SK-N-SH (cell line): ENCODE measurements around the gene DENND2A. TPM values are rescaled to one million over a fixed set of nuclear protein-coding genes. Genes with fewer than 3 reads are reported as not detected.

ENCODE experiments used
- CTCF ChIA-PET: fragments of 300-600, 350-600 bp; formaldehyde crosslinking; extraction: SDS; loops from one replicate; lab custom pipeline; 2021; lab: Yijun Ruan, JAX
- POLR2A ChIA-PET: fragments of 350-600 bp; sonication (Branson Sonifier 250); formaldehyde crosslinking; extraction: SDS; loops from one replicate; lab custom pipeline; 2020; ENCODE audit warnings: antibody characterized with exemption, inconsistent platforms; lab: Yijun Ruan, JAX
- DNase-seq: peaks from one replicate; pipeline ENCODE4 v3.0.0; 2012
- H2AFZ ChIP-seq: fragments of 200-600 bp; sonication (generic); 2 replicates; pipeline ENCODE4 v1.8.1; 2016; ENCODE audit warnings: antibody characterized with exemption, mild to moderate bottlenecking, low read depth
- H3F3A ChIP-seq: fragments of 200-600 bp; sonication (generic); replicated peaks from 2 replicates; pipeline ENCODE3; 2016; ENCODE audit warnings: antibody characterized with exemption, mild to moderate bottlenecking; ENCODE audit not compliant: insufficient read depth
- H3K27ac ChIP-seq, 2 experiments: fragments of 200-500 bp in 1 of 2; fragments of 200-600 bp in 1 of 2; sonication (Bioruptor generic) in 1 of 2; sonication (generic), shearing (Covaris generic) in 1 of 2; 2 replicates each; pipeline versions ENCODE4 v1.5.1 to v1.6.1; 2014 to 2016; ENCODE audit warnings: low read depth in 2 of 2, inconsistent platforms in 1 of 2, low read length in 1 of 2, mild to moderate bottlenecking in 1 of 2, mixed read lengths in 1 of 2
- H3K27me3 ChIP-seq: fragments of 200-600 bp; sonication (generic), shearing (Covaris generic); 2 replicates; pipeline ENCODE4 v1.6.1; 2016; ENCODE audit warnings: mixed run types; ENCODE audit not compliant: insufficient read depth
- H3K36me3 ChIP-seq, 2 experiments: fragments of 200-500 bp in 1 of 2; fragments of 200-600 bp in 1 of 2; sonication (Bioruptor generic) in 1 of 2; sonication (generic) in 1 of 2; replicated peaks in 1 of 2; 2 replicates each; pipeline versions ENCODE3 to v1.5.1; 2014 to 2016; ENCODE audit warnings: low read length in 1 of 2, mild to moderate bottlenecking in 1 of 2; ENCODE audit not compliant: insufficient read depth in 2 of 2, control insufficient read depth in 1 of 2
- H3K4me1 ChIP-seq, 2 experiments: fragments of 200-500 bp in 1 of 2; fragments of 200-600 bp in 1 of 2; sonication (Bioruptor generic) in 1 of 2; sonication (generic), shearing (Covaris generic) in 1 of 2; 2 replicates each; pipeline versions ENCODE4 v1.5.1 to v1.6.1; 2014 to 2016; ENCODE audit warnings: low read depth in 1 of 2, low read length in 1 of 2, mixed run types in 1 of 2; ENCODE audit not compliant: insufficient read depth in 2 of 2, control insufficient read depth in 1 of 2
- H3K4me2 ChIP-seq: fragments of 200-600 bp; sonication (generic), shearing (Covaris generic); 2 replicates; pipeline ENCODE4 v1.6.1; 2017; ENCODE audit warnings: mixed run types
- H3K4me3 ChIP-seq, 2 experiments: fragments of 200-500 bp in 1 of 2; fragments of 200-600 bp in 1 of 2; sonication (Bioruptor generic) in 1 of 2; sonication (generic), shearing (Covaris generic) in 1 of 2; 2 replicates each; pipeline versions ENCODE4 v1.5.1 to v1.8.1; 2014 to 2016; ENCODE audit warnings: low read depth in 2 of 2, inconsistent platforms in 1 of 2, low read length in 1 of 2, mild to moderate bottlenecking in 1 of 2, mixed read lengths in 1 of 2, moderate library complexity in 1 of 2
- H3K79me2 ChIP-seq: fragments of 200-600 bp; sonication (generic); 2 replicates; pipeline ENCODE4 v1.8.1; 2017; ENCODE audit warnings: mild to moderate bottlenecking; ENCODE audit not compliant: insufficient read depth
- H3K9ac ChIP-seq: fragments of 200-600 bp; sonication (generic); 2 replicates; pipeline ENCODE4 v1.6.1; 2017; ENCODE audit warnings: mixed run types
- H3K9me2 ChIP-seq: fragments of 200-600 bp; sonication (generic); 2 replicates; pipeline ENCODE4 v1.6.1; 2017; ENCODE audit warnings: mixed run types
- H3K9me3 ChIP-seq: fragments of 200-600 bp; sonication (generic); 2 replicates; pipeline ENCODE4 v1.6.1; 2017; ENCODE audit warnings: mixed run types, mild to moderate bottlenecking, moderate library complexity
- H4K20me1 ChIP-seq: fragments of 200-600 bp; sonication (generic); 2 replicates; pipeline ENCODE4 v1.6.1; 2017; ENCODE audit warnings: mild to moderate bottlenecking, mixed run types; ENCODE audit not compliant: insufficient read depth
- ELF1 ChIP-seq: IDR thresholded peaks from 2 replicates; pipeline ENCODE4 v1.4.0; 2012
- EP300 ChIP-seq, 2 experiments: IDR thresholded peaks; 2 replicates each; pipeline versions ENCODE4 v1.4.0 to v1.6.1; 2012; ENCODE audit warnings: borderline replicate concordance in 1 of 2, low read depth in 1 of 2, low read length in 1 of 2
- EZH2phosphoT487 ChIP-seq: fragments of 200-600 bp; sonication (generic); IDR thresholded peaks from 2 replicates; pipeline ENCODE4 v1.6.1; 2017; ENCODE audit warnings: low read depth, mixed run types, mild to moderate bottlenecking, antibody characterized with exemption, moderate library complexity, borderline replicate concordance
- FOSL2 ChIP-seq: IDR thresholded peaks from 2 replicates; pipeline ENCODE4 v1.4.0; 2012; ENCODE audit warnings: low read depth, mild to moderate bottlenecking, moderate library complexity, borderline replicate concordance
- FOXJ3 ChIP-seq: sonication (generic); formaldehyde crosslinking; IDR thresholded peaks from 2 replicates; pipeline ENCODE4 v1.5.1; 2020; ENCODE audit warnings: mild to moderate bottlenecking, missing genetic modification reagents
- FOXM1 ChIP-seq: IDR thresholded peaks from 2 replicates; pipeline ENCODE4 v1.4.0; 2012; ENCODE audit warnings: low read depth, mild to moderate bottlenecking
- GABPA ChIP-seq: IDR thresholded peaks from 2 replicates; pipeline ENCODE4 v1.4.0; 2012; ENCODE audit warnings: low read depth, mild to moderate bottlenecking
- GATA2 ChIP-seq: sonication (generic); formaldehyde crosslinking; IDR thresholded peaks from 2 replicates; pipeline ENCODE4 v1.5.0; 2020; ENCODE audit warnings: mild to moderate bottlenecking, missing genetic modification reagents
- NRF1 ChIP-seq: IDR thresholded peaks from 2 replicates; pipeline ENCODE4 v1.6.1; 2012; ENCODE audit warnings: low read depth, mild to moderate bottlenecking, low read length
- POLR2AphosphoS5 ChIP-seq: IDR thresholded peaks from 2 replicates; pipeline ENCODE4 v1.6.1; 2012; ENCODE audit warnings: low read depth, low read length
- RAD21 ChIP-seq: IDR thresholded peaks from 2 replicates; pipeline ENCODE4 v1.6.1; 2012; ENCODE audit warnings: mild to moderate bottlenecking, low read length
- RCOR1 ChIP-seq: fragments of 150-350 bp; IDR thresholded peaks from 2 replicates; pipeline ENCODE4 v1.6.1; 2017; ENCODE audit warnings: antibody characterized with exemption, low read length
- REST ChIP-seq: IDR thresholded peaks from 2 replicates; pipeline ENCODE4 v1.6.1; 2012; ENCODE audit warnings: mild to moderate bottlenecking, low read depth, low read length, moderate library complexity
- RFX5 ChIP-seq: IDR thresholded peaks from 2 replicates; pipeline ENCODE4 v1.6.1; 2012; ENCODE audit warnings: mild to moderate bottlenecking, improper control_type of control experiment, low read length
- RXRA ChIP-seq: IDR thresholded peaks from 2 replicates; pipeline ENCODE4 v1.4.0; 2012; ENCODE audit warnings: low read depth, mild to moderate bottlenecking, borderline replicate concordance
- SMC3 ChIP-seq: IDR thresholded peaks from 2 replicates; pipeline ENCODE4 v1.6.1; 2012; ENCODE audit warnings: low read depth, low read length, improper control_type of control experiment
- TCF12 ChIP-seq: IDR thresholded peaks from 2 replicates; pipeline ENCODE4 v1.4.0; 2012
- TEAD4 ChIP-seq: IDR thresholded peaks from 2 replicates; pipeline ENCODE4 v1.4.0; 2012; ENCODE audit warnings: mild to moderate bottlenecking, borderline replicate concordance; ENCODE audit not compliant: insufficient read depth
- USF2 ChIP-seq: fragments of 150-350 bp; IDR thresholded peaks from 2 replicates; pipeline ENCODE4 v1.6.1; 2017; ENCODE audit warnings: antibody characterized with exemption, low read length, low read depth, borderline replicate concordance
- WGBS: methylation state at CpG from one replicate; pipeline ENCODE4 v1.1.6; 2017; ENCODE audit warnings: low lambda C conversion rate; 5-methylcytosine and 5-hydroxymethylcytosine counted together
- polyA plus RNA-seq, 3 experiments: library from polyadenylated mRNA; depleted of rRNA; stranded (reverse); fragments of >200 nt; gene quantifications; 2 replicates each; pipeline ENCODE4 v1.2.3, GENCODE V29; 2012

The DENND2A gene
- polyA plus RNA-seq, 1 of the 3 experiments (the other 2 are of a cell fraction) = 3.5 TPM

- CTCF ChIA-PET = interaction anchor here (1.0 to 1.6 kb wide), 3 partner anchors 24 to 49 kb away, joined by 3 to 6 read pairs (median 3); no protein-coding TSS in a partner anchor
- no peaks in the 10 kb centered on the region for H3K36me3 ChIP-seq
- no peaks in the 10 kb centered on the region for H4K20me1 ChIP-seq
- no peaks in the 10 kb centered on the region for H3F3A ChIP-seq
- DNase-seq = no peak
- H3K27ac ChIP-seq = no peak overlapping the region
- no peaks in the 10 kb centered on the region for H3K79me2 ChIP-seq
- H3K4me1 ChIP-seq = peaks cover 0 to 11% of the 10 kb centered on the region in 2 experiments; a peak in 1 of 4 replicates
- H3K9me2 ChIP-seq = no peaks in the 10 kb centered on the region
- H3K4me3 ChIP-seq = no peak overlapping the region
- no peak overlapping the region for H3K4me2 ChIP-seq
- POLR2A ChIA-PET = no interaction called here
- no peak overlapping the region for H2AFZ ChIP-seq
- no peak overlapping the region for H3K9ac ChIP-seq
- TF ChIP-seq FOSL2 = no peak
- TF ChIP-seq EP300 (IDR thresholded peaks at IDR 0.05; ENCODE audit: borderline replicate concordance in 1 of 2, low read depth in 1 of 2, low read length in 1 of 2) = no peak
- no peak for TF ChIP-seq SMC3
- no peak for TF ChIP-seq FOXM1
- no peak for TF ChIP-seq ELF1
- no peak for TF ChIP-seq RAD21
- TF ChIP-seq TEAD4 = no peak
- no peak for TF ChIP-seq GABPA
- no peak for TF ChIP-seq POLR2AphosphoS5
- TF ChIP-seq RCOR1 = no peak
- no peak for TF ChIP-seq RXRA
- no peak for TF ChIP-seq EZH2phosphoT487
- TF ChIP-seq USF2 = no peak
- TF ChIP-seq RFX5 = no peak
- TF ChIP-seq NRF1 = no peak
- no peak for TF ChIP-seq REST
- no peak for TF ChIP-seq FOXJ3 (CRISPR knock-in tag)
- TF ChIP-seq GATA2 (CRISPR knock-in tag) = no peak
- no peak for TF ChIP-seq TCF12
- TF ChIP-seq, all 33 proteins: peak for 0
- Histone ChIP-seq H3K27me3 (no peaks in the 10 kb centered on the region), H3K9me3 (no peaks in the 10 kb centered on the region)
- whole genome bisulfite sequencing = 93% methylated on average over 7 of the region's 7 CpGs
Measured at GRCh38 chr7:140604076-140604475, 36.5 kb downstream of the DENND2A start.
